Iris pigment epithelial cell (primary cell): ENCODE results near the gene STAT5A.
"Not testable (repeated sequence)": the region's sequence is repeated elsewhere in the genome, so short reads cannot be mapped to it uniquely, and the experiment has no call there.

ENCODE experiments used
- DNase-seq: peaks from one replicate; pipeline ENCODE4 v3.0.0-alpha.2; 2011; ENCODE audit warnings: low read depth

The STAT5A gene

DNA sequence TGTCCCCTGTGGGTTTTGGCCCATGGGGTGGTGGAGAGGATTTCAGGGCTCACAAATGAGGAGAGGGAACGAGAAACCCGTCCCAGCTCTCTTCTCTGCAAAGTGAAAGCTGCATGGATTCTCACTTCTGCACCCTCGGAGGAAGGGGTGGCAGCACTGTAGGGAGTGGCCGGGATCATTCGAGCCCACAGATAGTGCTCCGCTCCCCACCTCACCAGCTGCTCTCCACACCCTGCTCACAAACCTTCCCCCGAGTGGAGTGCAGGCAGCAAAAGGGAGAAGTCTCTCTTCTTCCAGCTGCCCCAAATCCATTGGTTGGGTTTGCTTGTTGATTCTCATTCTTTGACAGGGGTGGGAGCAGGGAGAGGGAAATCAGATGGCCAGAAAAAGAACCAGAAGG, 20.1 kb downstream of the STAT5A start:
- DNase-seq = no peak

DNA sequence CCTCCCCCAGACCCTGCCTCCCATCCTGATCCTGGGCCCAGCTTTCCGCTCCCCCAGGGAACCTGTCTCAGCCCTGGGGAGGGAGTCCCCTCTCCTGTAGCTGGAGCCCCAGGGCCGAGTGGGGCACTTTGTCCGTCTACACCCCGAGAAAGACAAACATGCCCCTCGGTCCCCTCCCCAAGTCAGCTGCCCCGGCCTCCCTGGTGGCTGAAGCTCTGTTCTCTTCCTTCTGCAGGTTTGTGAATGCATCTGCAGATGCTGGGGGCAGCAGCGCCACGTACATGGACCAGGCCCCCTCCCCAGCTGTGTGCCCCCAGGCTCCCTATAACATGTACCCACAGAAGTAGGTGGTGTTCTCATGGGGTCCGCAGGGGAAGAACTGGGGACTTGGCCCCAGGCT, 20.8 kb downstream of the STAT5A start:
- DNase-seq = no peak

DNA sequence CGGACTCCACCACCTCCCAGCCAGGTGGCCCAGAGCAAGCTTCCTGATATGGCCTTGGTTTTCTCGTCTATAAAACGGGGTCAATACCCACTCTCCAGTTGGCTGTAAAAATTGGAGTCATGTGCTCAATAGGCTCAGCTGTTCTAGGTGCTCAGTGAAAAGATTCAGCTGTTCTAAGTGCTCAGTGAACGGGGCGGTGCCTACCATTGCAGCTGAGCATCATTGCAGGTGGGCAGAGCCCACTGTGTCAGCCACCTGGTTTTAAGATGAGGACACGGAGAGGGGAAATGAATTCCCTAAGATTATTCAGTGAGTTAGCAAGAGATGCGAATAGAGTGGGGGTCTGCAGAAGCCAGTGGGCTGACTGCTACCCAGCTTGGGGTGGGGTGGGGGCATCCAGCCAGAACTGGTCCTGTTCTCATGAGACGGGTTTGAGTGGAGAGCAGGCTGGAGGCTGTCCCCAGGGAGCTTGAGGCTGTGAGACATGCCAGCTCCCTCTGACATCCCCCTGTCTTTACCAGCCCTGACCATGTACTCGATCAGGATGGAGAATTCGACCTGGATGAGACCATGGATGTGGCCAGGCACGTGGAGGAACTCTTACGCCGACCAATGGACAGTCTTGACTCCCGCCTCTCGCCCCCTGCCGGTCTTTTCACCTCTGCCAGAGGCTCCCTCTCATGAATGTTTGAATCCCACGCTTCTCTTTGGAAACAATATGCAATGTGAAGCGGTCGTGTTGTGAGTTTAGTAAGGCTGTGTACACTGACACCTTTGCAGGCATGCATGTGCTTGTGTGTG, 21.9 kb downstream of the STAT5A start:
- no peak for DNase-seq

DNA sequence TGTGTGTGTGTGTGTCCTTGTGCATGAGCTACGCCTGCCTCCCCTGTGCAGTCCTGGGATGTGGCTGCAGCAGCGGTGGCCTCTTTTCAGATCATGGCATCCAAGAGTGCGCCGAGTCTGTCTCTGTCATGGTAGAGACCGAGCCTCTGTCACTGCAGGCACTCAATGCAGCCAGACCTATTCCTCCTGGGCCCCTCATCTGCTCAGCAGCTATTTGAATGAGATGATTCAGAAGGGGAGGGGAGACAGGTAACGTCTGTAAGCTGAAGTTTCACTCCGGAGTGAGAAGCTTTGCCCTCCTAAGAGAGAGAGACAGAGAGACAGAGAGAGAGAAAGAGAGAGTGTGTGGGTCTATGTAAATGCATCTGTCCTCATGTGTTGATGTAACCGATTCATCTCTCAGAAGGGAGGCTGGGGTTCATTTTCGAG, 22.5 kb downstream of the STAT5A start:
- no peak for DNase-seq

DNA sequence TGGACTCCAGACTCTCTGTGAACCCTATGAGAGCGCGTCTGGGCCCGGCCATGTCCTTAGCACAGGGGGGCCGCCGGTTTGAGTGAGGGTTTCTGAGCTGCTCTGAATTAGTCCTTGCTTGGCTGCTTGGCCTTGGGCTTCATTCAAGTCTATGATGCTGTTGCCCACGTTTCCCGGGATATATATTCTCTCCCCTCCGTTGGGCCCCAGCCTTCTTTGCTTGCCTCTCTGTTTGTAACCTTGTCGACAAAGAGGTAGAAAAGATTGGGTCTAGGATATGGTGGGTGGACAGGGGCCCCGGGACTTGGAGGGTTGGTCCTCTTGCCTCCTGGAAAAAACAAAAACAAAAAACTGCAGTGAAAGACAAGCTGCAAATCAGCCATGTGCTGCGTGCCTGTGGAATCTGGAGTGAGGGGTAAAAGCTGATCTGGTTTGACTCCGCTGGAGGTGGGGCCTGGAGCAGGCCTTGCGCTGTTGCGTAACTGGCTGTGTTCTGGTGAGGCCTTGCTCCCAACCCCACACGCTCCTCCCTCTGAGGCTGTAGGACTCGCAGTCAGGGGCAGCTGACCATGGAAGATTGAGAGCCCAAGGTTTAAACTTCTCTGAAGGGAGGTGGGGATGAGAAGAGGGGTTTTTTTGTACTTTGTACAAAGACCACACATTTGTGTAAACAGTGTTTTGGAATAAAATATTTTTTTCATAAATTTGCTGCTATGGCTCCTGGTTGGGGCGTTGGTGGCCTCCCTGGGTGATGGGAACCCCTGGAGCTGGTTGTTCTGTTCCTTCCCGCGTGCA, 23.1 kb downstream of the STAT5A start:
- DNase-seq = peak; percentile 97

DNA sequence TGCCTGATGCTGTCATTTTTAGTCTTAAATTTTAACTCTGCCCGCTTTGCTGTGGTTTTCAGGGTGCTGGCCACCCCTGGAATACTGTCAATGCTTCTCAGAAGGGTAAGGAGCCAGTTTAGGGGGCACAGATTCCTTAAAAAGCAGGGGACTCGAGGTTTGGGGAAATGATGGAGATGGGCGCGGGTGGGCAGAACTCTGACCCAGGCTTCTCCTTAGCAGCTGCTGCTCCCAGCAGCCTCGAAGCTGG, 23.7 kb downstream of the STAT5A start:
- no peak for DNase-seq

DNA sequence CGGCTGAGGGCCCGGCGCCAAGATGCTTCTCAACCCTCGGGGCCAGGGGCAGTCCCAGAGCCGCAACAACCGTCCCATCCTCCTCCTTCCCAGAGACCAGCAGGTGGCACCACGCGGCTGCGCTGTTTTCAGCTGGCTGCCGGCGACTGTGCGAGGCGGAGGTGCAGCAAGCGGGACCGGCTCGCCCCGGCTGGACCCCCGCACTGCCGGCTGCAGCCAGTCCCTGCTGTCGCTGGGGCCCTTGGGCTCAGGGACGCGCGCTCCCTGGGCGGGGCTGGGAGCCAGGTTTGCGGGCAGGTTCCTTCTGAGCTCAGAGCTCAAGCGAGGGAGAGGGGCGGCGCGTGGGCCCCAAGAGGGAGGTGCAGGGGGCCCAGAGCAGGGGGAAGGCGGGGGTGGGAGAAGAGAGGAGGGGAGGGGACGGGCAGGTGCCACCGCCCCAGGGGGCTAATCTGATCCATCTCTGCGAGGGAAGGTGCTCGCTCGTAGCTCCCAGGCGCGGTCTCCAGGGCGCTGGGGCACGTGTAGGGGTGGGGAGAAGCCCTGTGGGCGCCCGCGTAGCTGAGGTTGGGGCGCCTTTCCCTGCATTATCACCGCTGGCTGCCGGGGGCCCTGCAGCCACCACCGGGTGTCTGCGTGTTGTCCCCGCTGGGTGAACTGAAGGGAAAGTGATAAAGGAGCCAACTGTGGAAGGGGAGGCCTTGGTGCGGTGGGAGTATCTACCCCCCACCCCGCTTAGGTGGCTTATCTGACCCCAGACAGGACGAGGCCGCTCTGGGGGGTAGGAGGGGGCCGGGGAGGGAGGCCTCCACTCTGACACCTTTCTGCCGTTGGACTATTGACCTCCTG, 24.2 kb downstream of the STAT5A start:
- DNase-seq = peak; percentile 79

DNA sequence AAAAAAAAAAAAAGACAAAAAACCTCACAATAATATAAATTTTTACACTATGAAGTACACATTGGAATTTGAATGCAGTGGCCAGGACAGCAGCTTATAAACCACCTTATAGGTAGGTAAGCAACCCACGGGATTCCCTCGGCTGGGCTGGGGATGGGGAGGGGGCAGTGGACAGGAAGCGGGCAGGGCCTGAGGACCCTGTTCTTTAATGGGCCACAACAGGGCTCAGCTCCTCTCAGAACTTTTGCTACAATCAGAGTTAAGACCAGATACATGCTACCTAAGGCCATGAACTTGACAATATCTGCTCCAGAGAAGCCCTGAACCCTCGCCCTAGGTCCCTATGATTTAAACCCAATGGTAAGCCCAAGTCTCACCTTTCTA, 25.1 kb downstream of the STAT5A start:
- DNase-seq = no peak

DNA sequence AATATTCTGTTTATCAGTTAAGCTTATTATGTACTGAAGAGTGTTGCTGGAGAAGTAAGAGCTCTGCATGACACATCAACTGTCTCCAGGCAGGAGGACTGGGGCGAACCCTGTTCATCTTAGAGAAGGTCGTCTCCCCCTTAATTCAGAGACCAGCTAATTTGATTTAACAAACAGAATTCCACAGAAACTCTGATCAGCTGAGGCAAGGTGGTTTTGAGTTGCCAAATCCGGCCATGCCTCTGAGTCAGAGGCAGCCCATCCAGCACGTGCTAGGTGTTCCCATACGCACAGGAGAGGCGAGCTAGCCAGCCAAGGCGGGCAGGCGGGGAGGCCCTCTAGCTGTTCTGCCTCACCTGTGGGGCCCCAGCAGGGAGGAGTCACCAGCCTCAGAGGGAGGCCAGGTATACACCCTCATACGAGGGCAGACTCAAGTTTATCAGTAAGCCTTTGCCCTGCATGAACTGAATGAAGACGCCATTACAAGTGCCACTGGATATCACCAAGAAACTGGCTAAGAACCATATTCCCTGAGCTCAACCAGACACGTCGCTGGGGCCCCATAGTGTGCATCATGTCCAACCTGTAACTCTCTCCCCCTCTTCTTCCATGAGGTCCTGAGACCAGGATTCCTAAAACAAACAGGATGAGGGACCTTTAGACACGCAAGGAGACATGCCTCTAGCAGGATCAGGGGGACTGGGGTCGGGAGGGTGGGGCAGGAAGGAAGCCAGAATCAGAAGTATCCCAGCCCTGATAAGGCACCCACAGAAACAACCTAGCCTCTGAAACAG, 25.7 kb downstream of the STAT5A start:
- peak; percentile 27 for DNase-seq

DNA sequence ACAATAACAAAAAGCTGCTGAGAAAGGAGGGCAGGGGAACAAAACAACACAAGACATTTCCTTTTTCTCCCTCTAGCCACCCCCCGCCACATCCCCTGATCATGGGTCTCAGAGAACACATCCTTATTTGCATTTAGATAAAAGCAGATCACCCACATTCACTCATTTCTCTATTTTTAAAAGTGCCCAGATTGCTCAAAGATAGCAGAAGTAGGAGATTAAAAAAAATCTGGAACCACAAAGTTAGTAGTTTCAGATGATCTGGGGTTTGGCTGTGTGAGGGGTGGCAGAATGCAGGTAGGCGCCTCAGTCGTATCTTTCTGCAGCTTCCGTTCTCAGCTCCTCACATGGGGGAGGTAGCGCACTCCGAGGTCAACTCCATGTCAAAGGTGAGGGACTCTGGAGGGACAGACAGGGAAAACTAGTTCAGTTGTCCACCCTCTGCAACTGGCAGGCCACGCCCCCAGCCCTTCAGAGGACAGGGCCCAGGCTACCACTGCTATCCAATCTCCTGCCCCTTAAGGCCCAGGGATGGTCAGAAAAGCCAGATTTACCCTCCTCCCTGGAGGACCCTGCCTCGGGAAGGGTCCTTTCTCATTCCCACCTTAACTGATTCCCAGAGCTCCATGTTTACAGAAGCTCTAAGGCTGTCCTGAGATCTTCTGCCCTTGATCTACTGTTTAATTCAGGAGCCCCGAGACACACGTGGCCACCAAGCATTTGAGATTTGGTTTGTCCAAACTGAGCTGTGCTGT, 27.3 kb downstream of the STAT5A start:
- DNase-seq = no peak

DNA sequence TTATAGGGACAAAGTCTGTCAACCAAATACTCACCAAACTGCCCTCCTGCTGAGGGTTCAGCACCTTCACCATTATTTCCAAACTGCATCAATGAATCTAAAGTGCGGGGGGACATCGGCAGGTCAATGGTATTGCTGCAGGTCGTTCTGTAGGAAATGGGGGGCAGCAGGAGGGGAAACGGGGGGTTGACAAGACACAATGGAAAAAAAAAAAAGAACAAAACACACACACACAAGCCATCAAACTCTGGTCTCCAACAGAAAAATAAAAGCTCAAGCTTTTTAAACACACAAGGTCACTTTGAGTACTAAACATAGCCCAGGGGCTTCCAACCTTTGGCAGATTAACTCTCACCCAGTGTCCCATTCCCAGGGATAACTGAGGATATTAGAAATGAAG, 28.5 kb downstream of the STAT5A start:
- DNase-seq = no peak

DNA sequence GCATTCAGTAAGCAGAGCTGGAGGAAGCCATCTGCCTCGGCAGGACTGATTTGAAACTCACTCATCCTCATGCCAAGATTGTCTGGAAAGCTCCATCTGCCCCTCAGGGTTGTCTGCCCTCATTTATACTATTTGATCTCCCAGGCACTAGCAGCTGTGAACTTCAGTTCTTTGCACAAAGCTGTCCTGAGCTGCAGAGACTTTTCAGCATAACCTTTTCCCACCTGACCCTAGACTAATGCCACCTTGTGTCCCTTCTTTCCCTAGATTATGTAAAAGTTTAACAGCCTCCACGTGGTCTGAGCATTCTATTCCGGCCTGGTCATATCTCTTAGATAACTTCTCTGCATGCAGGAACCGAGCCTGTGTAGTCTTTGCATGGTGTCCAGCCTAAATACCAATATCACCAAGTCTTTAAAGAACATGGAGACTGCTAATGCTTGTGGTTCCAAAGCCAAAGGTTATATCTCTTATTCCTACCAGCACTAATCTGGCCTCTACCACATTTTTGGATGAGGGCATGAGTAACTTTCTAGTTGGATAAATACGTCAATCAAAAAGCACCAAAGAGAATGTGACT, 29.1 kb downstream of the STAT5A start:
- no peak for DNase-seq

DNA sequence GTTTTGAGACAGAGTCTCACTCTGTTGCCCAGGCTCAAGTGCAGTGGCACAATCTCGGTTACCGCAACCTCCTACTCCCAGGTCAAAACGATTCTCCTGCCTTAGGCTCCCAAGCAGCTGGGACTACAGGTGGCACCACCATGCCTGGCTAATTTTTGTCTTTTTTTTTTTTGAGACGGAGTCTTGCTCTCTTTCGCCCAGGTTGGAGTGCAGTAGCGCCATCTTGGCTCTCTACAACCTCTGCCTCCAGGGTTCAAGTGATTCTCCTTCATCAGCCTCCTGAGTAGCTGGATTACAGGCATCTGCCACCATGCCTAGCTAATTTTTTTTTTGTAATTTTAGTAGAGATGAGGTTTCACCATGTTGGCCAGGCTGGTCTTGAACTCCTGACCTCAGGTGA, 29.7 kb downstream of the STAT5A start:
- not testable (repeated sequence) for DNase-seq

DNA sequence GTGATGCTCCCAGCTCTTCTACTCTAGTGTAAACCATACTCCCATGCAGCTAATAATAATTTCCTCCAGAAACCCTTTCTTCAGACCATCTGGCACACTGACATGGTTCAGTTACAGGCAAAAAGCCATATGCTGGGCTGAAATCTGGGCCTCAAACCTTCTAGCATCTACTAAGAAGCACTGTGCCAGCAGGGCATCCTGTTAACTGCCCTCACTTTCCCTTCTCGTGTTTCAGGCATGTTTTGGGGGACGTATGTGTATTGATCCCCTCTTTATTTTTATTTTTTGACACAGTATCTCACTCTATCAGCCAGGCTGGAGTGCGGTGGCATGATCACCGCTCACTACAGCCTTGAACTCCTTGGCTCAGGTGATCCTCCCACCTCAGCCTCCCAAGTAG, 33.3 kb downstream of the STAT5A start:
- no peak for DNase-seq

DNA sequence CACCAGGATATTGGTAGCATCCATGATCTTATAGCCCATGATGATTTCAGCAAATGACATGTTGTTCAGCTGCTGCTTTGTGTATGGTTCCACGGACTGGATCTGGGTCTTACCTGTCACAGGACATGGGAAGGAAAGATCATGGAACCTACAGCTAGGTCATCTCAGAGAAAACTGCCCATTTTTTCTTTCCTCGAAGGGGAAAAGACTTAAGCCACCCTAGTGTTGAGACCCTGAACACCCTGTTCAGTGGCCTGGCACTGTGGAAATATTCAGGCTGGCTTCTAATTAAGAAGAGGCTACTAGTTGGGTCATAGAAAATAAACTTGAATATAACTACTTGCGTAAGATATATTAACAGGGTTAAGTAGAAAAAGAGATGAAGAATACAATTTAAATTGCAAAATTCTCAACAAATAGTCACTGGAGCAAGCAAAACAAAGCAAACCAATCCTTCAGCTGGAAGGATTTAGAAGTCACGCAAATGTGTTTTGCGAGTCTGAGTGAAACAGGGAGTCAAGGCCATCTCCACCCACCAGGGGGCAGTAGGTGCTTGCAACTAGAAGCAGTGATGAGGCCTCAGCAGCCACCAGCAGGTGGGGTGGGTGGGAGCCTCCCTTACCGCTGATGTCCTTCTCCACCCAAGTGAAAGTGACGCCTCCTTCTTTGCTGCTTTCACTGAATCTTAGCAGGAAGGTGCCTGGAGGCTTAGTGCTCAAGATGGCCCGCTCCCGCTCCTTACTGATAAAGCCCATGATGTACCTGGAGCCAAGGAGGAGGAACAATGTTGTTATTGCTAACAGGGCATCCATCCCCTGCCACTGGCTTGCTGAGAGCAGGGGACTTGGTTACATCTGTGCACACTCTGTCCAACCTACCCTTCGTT, 34.3 kb downstream of the STAT5A start:
- peak; percentile 91 for DNase-seq

DNA sequence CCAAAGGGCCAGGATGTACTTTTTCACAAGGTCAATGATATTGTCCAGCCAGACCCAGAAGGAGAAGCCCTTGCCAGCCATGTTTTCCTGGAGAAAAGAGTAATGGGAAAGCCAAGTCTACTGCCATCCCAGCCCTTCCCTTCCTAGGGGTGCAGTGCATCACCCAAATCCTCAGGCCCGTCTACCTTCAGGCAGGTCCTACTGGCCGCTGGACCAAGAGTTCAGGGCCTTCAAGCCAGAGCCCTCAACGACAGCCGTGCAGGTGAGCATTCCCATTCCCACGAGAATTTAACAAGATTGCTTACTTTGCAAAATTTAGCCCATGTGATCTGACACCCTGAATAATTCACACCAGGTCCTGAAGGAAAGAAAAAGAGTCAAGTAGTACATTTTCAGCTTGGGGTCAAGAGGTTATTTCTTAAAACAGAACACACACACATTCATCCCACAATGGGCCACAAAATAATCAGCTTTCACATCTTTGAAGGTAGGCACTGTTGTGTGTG, 35.0 kb downstream of the STAT5A start:
- DNase-seq = no peak

DNA sequence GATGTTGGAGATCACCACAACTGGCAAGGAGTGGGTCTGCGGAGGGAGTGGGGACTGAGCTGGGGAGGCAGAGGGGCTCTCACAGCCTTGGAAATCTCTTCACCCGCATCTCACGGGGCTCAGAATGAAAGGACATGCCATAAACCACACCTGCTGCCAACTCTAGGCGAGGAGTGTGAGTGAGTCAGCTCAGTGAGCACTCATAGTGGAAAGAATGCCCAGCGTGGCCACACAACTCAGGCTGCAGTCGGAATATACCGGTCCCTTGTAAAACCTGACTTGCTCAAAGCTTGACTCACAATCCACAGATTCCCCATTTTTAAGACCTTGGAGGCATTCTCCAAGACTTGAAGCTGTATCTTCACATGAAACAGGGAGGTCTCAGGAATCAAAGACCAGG, 36.7 kb downstream of the STAT5A start:
- peak; percentile 92 for DNase-seq

DNA sequence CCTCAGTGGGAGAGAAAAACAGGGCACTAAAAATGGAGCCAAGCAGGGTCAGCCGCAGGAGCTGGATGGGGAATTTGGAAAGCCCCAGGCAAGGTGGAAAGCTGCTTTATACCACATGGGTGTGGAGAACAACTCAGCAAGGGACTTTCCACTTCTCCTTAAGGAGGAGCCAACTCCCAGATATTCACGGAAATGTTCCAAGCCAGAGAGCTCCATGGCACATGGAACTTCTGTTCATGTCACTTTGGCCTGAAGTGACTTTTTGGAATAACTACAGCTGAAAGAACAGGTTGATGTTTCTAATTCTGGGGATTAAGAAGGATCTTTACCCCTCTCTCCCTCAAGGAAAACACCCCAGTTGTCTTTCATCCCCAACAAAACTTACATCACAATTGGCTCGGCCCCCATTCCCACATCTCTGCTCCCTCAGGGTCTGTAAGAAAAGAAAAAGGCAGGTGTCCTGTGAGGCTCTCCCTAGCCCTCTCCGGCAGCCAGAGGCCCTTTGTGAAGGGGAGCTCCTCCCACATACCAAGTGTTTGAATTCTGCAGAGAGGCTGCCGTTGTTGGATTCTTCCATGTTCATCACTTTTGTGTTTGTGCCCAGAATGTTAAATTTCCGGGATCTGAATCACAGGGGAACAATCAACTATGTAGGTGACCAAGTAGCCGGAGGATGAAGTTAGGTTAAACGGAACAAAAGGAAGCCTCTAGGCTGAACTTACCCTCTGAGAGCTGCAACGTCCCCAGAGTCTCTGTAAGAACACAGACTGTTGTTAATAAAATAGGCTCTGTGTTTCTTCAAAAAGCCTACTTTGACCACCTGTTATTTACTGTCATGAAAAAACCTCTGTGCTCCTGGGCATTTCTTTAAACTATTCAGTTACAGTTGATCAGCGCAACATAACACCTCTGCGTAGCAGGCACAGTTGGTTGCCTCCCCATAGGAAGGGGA, 41.0 kb downstream of the STAT5A start:
- DNase-seq = peak; percentile 66

DNA sequence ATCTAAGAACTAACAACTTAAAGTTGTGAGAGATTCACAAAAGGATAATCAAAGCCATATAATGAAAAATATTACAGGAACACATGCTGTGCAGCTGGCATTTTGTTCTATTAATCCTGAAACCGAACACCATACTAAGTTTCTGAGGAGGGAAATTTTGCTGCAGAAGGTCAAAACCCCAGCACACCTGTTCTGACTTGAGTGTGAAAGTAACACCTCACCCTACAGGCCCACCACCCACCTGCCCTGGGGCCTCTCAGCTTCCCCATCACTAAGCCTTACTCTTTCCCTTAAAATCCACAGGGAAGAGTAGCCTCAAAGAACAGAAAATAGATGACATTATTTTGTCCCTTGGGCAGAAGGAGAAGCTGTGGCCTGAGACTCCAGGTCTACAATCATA, 44.8 kb downstream of the STAT5A start:
- DNase-seq = no peak
